ENCODE data around the gene RPS6KA1. TPM values are rescaled to one million over a fixed set of nuclear protein-coding genes. Genes with fewer than 3 reads are reported as not detected.

Gene RPS6KA1
- total RNA-seq, 1 donor, result 2.2 TPM

- no peaks in the 10 kb centered on the region for H3K79me2 ChIP-seq (ENCODE audit: insufficient read depth, low read length)
- H3K36me3 ChIP-seq (ENCODE audit: insufficient read depth, low read length), result no peaks in the 10 kb centered on the region
- H4K20me1 ChIP-seq (ENCODE audit: insufficient read depth, low read length), result no peaks in the 10 kb centered on the region
- no peak overlapping the region for H3K4me2 ChIP-seq (ENCODE audit: insufficient read depth, low read length)
- H3K27me3 ChIP-seq (ENCODE audit: insufficient read depth, low read length), result no peaks in the 10 kb centered on the region
- peaks cover 14% of the 10 kb centered on the region for H3K4me1 ChIP-seq (ENCODE audit: insufficient read depth, low read length)
- no peak overlapping the region for H3K4me3 ChIP-seq (ENCODE audit: insufficient read depth, low read length)
- H3K9me3 ChIP-seq (ENCODE audit: low read depth, low read length), result no peaks in the 10 kb centered on the region
- no peak for TF ChIP-seq CTCF (IDR thresholded peaks at IDR 0.05; ENCODE audit: extremely low read depth, low read depth, low read length)
- DNase-seq (ENCODE audit: insufficient read length, low spot score, missing footprints), result no peak
- H2AFZ ChIP-seq (ENCODE audit: low read length), result no peak overlapping the region
- H3K27ac ChIP-seq (ENCODE audit: low read depth, low read length), result no peak overlapping the region
These were observed 26.6 kb downstream of the RPS6KA1 start for GRCh38 chr1:26556111-26556510.

GRCh38 chr1:26557008-26557407, 27.4 kb downstream of the RPS6KA1 start:
- DNase-seq (ENCODE audit: insufficient read length, low spot score, missing footprints), result no peak
- Histone ChIP-seq H3K36me3 (ENCODE audit: insufficient read depth, low read length) (no peaks in the 10 kb centered on the region), H3K27me3 (ENCODE audit: insufficient read depth, low read length) (no peaks in the 10 kb centered on the region), H2AFZ (ENCODE audit: low read length) (no peak overlapping the region), H3K4me1 (ENCODE audit: insufficient read depth, low read length) (peaks cover 14% of the 10 kb centered on the region), H3K4me2 (ENCODE audit: insufficient read depth, low read length) (no peak overlapping the region), H3K27ac (ENCODE audit: low read depth, low read length) (no peak overlapping the region), H3K79me2 (ENCODE audit: insufficient read depth, low read length) (no peaks in the 10 kb centered on the region), H3K4me3 (ENCODE audit: insufficient read depth, low read length) (no peak overlapping the region), H3K9me3 (ENCODE audit: low read depth, low read length) (no peaks in the 10 kb centered on the region), H4K20me1 (ENCODE audit: insufficient read depth, low read length) (no peaks in the 10 kb centered on the region)
- TF ChIP-seq CTCF (IDR thresholded peaks at IDR 0.05; ENCODE audit: extremely low read depth, low read depth, low read length), result no peak

- no peak overlapping the region for H3K4me3 ChIP-seq (ENCODE audit: insufficient read depth, low read length)
- peaks cover 14% of the 10 kb centered on the region for H3K4me1 ChIP-seq (ENCODE audit: insufficient read depth, low read length)
- H3K27me3 ChIP-seq (ENCODE audit: insufficient read depth, low read length), result no peaks in the 10 kb centered on the region
- H3K9me3 ChIP-seq (ENCODE audit: low read depth, low read length), result no peaks in the 10 kb centered on the region
- no peak overlapping the region for H3K4me2 ChIP-seq (ENCODE audit: insufficient read depth, low read length)
- H4K20me1 ChIP-seq (ENCODE audit: insufficient read depth, low read length), result no peaks in the 10 kb centered on the region
- no peaks in the 10 kb centered on the region for H3K36me3 ChIP-seq (ENCODE audit: insufficient read depth, low read length)
- H2AFZ ChIP-seq (ENCODE audit: low read length), result no peak overlapping the region
- DNase-seq (ENCODE audit: insufficient read length, low spot score, missing footprints), result no peak
- no peaks in the 10 kb centered on the region for H3K79me2 ChIP-seq (ENCODE audit: insufficient read depth, low read length)
- no peak overlapping the region for H3K27ac ChIP-seq (ENCODE audit: low read depth, low read length)
- no peak for TF ChIP-seq CTCF (IDR thresholded peaks at IDR 0.05; ENCODE audit: extremely low read depth, low read depth, low read length)
These were observed 29.1 kb downstream of the RPS6KA1 start for GRCh38 chr1:26558685-26559048.

GRCh38 chr1:26560403-26560780, 30.8 kb downstream of the RPS6KA1 start:
- Histone ChIP-seq H3K27ac (ENCODE audit: low read depth, low read length) (no peak overlapping the region), H3K4me2 (ENCODE audit: insufficient read depth, low read length) (no peak overlapping the region), H3K9me3 (ENCODE audit: low read depth, low read length) (no peaks in the 10 kb centered on the region), H4K20me1 (ENCODE audit: insufficient read depth, low read length) (no peaks in the 10 kb centered on the region), H3K79me2 (ENCODE audit: insufficient read depth, low read length) (no peaks in the 10 kb centered on the region), H3K4me1 (ENCODE audit: insufficient read depth, low read length) (peaks cover 9% of the 10 kb centered on the region), H3K4me3 (ENCODE audit: insufficient read depth, low read length) (no peak overlapping the region), H2AFZ (ENCODE audit: low read length) (no peak overlapping the region), H3K27me3 (ENCODE audit: insufficient read depth, low read length) (no peaks in the 10 kb centered on the region), H3K36me3 (ENCODE audit: insufficient read depth, low read length) (no peaks in the 10 kb centered on the region)
- no peak for TF ChIP-seq CTCF (IDR thresholded peaks at IDR 0.05; ENCODE audit: extremely low read depth, low read depth, low read length)
- DNase-seq (ENCODE audit: insufficient read length, low spot score, missing footprints), result no peak

Measured in osteoblast (primary cell).